CD4-positive, alpha-beta T cell (primary cell): ENCODE data around the gene TCF7L2. TPM values are rescaled to one million over a fixed set of nuclear protein-coding genes. Genes with fewer than 3 reads are reported as not detected.

Source experiments
- ATAC-seq: fragments of 200-7000 bp; cut with Tn5 transposase; one replicate; pipeline ENCODE4 v1.10.0; 2022; ENCODE audit warnings: mild to moderate bottlenecking; ENCODE audit not compliant: poor library complexity
- CTCF ChIA-PET: fragments of 350-600 bp; sonication (Branson Sonifier 250); formaldehyde crosslinking; loops from one replicate; lab custom pipeline; 2021; ENCODE audit warnings: antibody characterized with exemption, inconsistent platforms; lab: Charles Lee
- POLR2A ChIA-PET: fragments of 350-600 bp; sonication (Branson Sonifier 250); formaldehyde crosslinking; loops from one replicate; lab custom pipeline; 2021; ENCODE audit warnings: antibody characterized with exemption, inconsistent platforms; lab: Charles Lee
- DNase-seq, 14 experiments: peaks; one replicate each; pipeline ENCODE4 v3.0.0-alpha.2; 2013 to 2020; ENCODE audit warnings: mixed read lengths in 2 of 14
- H3K27ac ChIP-seq, 2 donors: one replicate each; pipeline versions ENCODE4 v1.5.1 to v1.7.0; 2013; ENCODE audit warnings: low read length in 2 of 2, low read depth in 1 of 2, mild to moderate bottlenecking in 1 of 2
- H3K27me3 ChIP-seq, 2 experiments: 1 replicate in 1 of 2; 2 replicates in 1 of 2; pipeline versions ENCODE4 v1.6.1 to v1.7.0; 2013; ENCODE audit warnings: low read length in 2 of 2, control low read depth in 1 of 2, mild to moderate bottlenecking in 1 of 2, moderate library complexity in 1 of 2; ENCODE audit not compliant: insufficient read depth in 2 of 2, control insufficient read depth in 1 of 2
- H3K36me3 ChIP-seq: one replicate; pipeline ENCODE4 v1.6.1; 2013; ENCODE audit warnings: low read length, control low read depth; ENCODE audit not compliant: insufficient read depth
- H3K4me1 ChIP-seq: one replicate; pipeline ENCODE4 v1.6.1; 2013; ENCODE audit warnings: low read length, control low read depth; ENCODE audit not compliant: insufficient read depth
- H3K4me3 ChIP-seq: one replicate; pipeline ENCODE4 v1.5.1; 2013; ENCODE audit warnings: mild to moderate bottlenecking, low read length, moderate library complexity
- H3K9me3 ChIP-seq, 2 experiments: 1 replicate in 1 of 2; 2 replicates in 1 of 2; pipeline versions ENCODE4 v1.6.1 to v1.7.0; 2013; ENCODE audit warnings: low read length in 2 of 2, mild to moderate bottlenecking in 2 of 2, control low read depth in 1 of 2, moderate library complexity in 1 of 2; ENCODE audit not compliant: control insufficient read depth in 1 of 2, insufficient read depth in 1 of 2
- H3K27ac Mint-ChIP-seq: one replicate; pipeline ENCODE4 v1.8.0; 2020; ENCODE audit warnings: mixed read lengths
- H3K27me3 Mint-ChIP-seq: one replicate; pipeline ENCODE4 v1.8.0; 2021; ENCODE audit warnings: mixed read lengths
- H3K36me3 Mint-ChIP-seq: one replicate; pipeline ENCODE4 v1.8.0; 2021; ENCODE audit warnings: low read depth, mixed read lengths
- H3K4me1 Mint-ChIP-seq: one replicate; pipeline ENCODE4 v1.8.0; 2021; ENCODE audit warnings: low read depth, mixed read lengths
- H3K4me3 Mint-ChIP-seq: one replicate; pipeline ENCODE4 v1.8.0; 2020; ENCODE audit warnings: mild to moderate bottlenecking, mixed read lengths
- H3K9me3 Mint-ChIP-seq: one replicate; pipeline ENCODE4 v1.8.0; 2020; ENCODE audit warnings: mixed read lengths
- intact Hi-C, 2 experiments: fragments of 100-400 bp; cut with DNase I in 1 of 2; cut with micrococcal nuclease in 1 of 2; formaldehyde crosslinking; loops; one replicate each; pipeline versions ENCODE4 v1.15.1 to v1.9.0; 2023 to 2025; cut with DNase I, micrococcal nuclease
- total RNA-seq, 174 experiments: library from RNA in 2 of 174; stranded (reverse) in 2 of 174; gene quantifications; one replicate each; pipeline ENCODE4 v1.2.3 and lab custom pipeline; 2021 to 2026
- TF ChIP-seq, protein P1 (sequence below): fragments of 200-600 bp; IDR thresholded peaks from one replicate; pipeline ENCODE4 v1.8.0; 2022; ENCODE audit warnings: antibody characterized with exemption, mild to moderate bottlenecking

The TCF7L2 gene
- total RNA-seq, 2 experiments from 2014 or later: 4.2 to 4.4 TPM

DNA sequence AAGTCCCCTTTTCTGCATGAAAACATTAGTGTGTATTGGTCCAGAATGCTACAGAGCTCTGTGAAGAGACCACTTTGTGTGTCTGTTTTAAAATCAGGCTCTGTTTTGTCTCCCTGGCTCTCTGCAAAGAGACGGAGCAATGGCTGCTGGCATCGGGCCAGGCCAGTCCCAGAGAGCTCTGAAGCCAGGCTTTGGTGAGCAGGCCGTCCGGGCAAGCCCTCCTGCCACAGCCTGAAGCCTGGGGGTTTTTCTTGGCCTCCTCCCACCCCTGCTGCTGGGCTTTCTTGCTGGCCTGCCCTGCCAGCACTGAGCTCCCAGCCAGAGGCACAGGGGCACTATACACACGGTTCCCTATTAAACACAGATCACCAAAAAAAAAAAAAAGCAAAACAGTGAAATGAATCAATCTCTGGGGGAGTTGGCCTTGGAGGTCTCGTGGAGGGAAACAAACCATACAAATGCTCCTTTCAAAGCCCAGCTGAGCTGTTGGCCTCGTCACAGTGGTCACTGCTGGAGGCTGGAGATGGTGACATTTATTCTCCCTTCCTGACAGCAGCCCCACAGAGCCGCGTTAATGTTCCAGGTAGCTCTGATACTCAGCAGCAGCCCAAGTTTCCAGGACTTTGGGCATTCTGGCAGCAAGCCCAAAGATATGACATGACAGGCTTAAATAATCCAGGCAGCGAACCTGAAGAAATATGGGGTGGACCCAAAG, 237.2 kb downstream of the TCF7L2 start:
- no peaks in the 10 kb centered on the region for H3K9me3 Mint-ChIP-seq
- Histone ChIP-seq H3K4me3 (no peak overlapping the region), H3K9me3 (peaks cover 0 to 5% of the 10 kb centered on the region in 2 experiments), H3K27ac (no peak overlapping the region), H3K27me3 (no peaks in the 10 kb centered on the region), H3K4me1 (no peaks in the 10 kb centered on the region), H3K36me3 (no peaks in the 10 kb centered on the region)
- TF ChIP-seq, protein P1, sequence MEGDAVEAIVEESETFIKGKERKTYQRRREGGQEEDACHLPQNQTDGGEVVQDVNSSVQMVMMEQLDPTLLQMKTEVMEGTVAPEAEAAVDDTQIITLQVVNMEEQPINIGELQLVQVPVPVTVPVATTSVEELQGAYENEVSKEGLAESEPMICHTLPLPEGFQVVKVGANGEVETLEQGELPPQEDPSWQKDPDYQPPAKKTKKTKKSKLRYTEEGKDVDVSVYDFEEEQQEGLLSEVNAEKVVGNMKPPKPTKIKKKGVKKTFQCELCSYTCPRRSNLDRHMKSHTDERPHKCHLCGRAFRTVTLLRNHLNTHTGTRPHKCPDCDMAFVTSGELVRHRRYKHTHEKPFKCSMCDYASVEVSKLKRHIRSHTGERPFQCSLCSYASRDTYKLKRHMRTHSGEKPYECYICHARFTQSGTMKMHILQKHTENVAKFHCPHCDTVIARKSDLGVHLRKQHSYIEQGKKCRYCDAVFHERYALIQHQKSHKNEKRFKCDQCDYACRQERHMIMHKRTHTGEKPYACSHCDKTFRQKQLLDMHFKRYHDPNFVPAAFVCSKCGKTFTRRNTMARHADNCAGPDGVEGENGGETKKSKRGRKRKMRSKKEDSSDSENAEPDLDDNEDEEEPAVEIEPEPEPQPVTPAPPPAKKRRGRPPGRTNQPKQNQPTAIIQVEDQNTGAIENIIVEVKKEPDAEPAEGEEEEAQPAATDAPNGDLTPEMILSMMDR: no peak
- no peaks in the 10 kb centered on the region for H3K36me3 Mint-ChIP-seq
- ChIA-PET CTCF (no interaction called here), POLR2A (no interaction called here)
- no peak overlapping the region for H3K27ac Mint-ChIP-seq
- DNase-seq (no peak), ATAC-seq (no peak)
- no peaks in the 10 kb centered on the region for H3K27me3 Mint-ChIP-seq
- no peak overlapping the region for H3K4me3 Mint-ChIP-seq
- intact Hi-C loops: no loop called here
- no peaks in the 10 kb centered on the region for H3K4me1 Mint-ChIP-seq

DNA sequence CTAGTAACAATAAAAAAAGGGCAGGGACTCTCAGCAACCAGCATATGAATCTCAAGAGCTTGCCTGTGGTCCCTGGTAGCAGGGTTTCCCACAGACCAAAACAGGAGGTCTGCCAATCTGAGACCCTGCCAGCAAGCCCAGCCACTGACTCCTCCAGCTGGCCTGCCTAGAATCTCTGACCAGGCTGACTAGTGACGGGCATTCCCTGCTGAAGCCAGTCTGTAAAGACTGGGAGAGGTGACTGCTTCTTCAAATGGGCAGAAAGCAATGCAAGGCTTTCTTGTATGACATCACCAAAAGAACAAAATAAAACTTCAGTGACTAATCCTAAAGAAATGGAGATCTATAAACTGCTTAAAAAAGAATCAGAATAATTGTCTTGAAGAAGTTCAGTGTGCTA, 249.4 kb downstream of the TCF7L2 start:
- TF ChIP-seq, protein P1: no peak
- Mint-ChIP-seq H3K27ac (no peak overlapping the region), H3K9me3 (peaks cover 9% of the 10 kb centered on the region), H3K36me3 (no peaks in the 10 kb centered on the region), H3K4me3 (no peak overlapping the region), H3K27me3 (peaks cover 5% of the 10 kb centered on the region), H3K4me1 (no peaks in the 10 kb centered on the region)
- Histone ChIP-seq H3K27me3 (peaks cover 0 to 2% of the 10 kb centered on the region in 2 experiments), H3K4me3 (no peak overlapping the region), H3K36me3 (no peaks in the 10 kb centered on the region), H3K4me1 (no peaks in the 10 kb centered on the region), H3K27ac (no peak overlapping the region), H3K9me3 (peaks cover 8 to 9% of the 10 kb centered on the region in 2 experiments)
- intact Hi-C loops: no loop called here
- no peak for ATAC-seq
- ChIA-PET POLR2A (no interaction called here), CTCF (no interaction called here)
- DNase-seq: no peak

DNA sequence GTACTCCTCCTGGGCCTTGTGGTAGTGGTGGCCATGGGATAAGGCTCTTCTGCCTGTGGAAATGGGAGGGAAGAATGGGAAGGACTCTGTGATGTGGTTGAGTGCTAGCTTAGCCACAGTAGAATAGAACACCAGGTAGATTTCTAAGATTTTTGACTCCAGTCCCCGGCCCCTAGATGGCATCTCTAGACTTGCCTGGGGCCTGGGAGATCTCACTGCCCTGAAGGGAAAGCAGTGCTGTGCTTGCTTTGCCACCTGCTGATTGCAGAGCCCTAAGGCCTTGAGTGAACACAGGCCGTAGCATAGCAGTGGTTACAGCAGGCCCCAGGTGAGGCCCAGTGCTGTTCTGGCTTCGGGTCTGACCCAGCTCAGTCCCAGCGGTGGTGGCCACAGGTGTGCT, 252.0 kb downstream of the TCF7L2 start:
- ChIA-PET CTCF (no interaction called here), POLR2A (no interaction called here)
- Mint-ChIP-seq H3K9me3 (peaks cover 22% of the 10 kb centered on the region), H3K27ac (no peak overlapping the region), H3K4me1 (no peaks in the 10 kb centered on the region), H3K36me3 (peaks cover under 1% of the 10 kb centered on the region), H3K4me3 (no peak overlapping the region), H3K27me3 (peaks cover 5% of the 10 kb centered on the region)
- TF ChIP-seq, protein P1: no peak
- no peaks in the 10 kb centered on the region for H3K36me3 ChIP-seq
- peaks cover 9 to 14% of the 10 kb centered on the region in 2 experiments for H3K9me3 ChIP-seq
- ATAC-seq (no peak), DNase-seq (no peak)
- no peak overlapping the region for H3K27ac ChIP-seq
- intact Hi-C loops: no loop called here
- no peaks in the 10 kb centered on the region for H3K4me1 ChIP-seq
- peaks cover 0 to 2% of the 10 kb centered on the region in 2 experiments for H3K27me3 ChIP-seq
- no peak overlapping the region for H3K4me3 ChIP-seq
